Hematopoietic multipotent progenitor cell treated with erythropoietin and hydrocortisone succinate and interleukin-3 and kit ligand, for 6 days (in vitro differentiated cells): ENCODE data around the gene FANCC.

Experiments used
- DNase-seq: peaks from one replicate; pipeline ENCODE4 v3.0.0-alpha.2; 2015

FANCC gene

GRCh38 chr9:95058121-95058785 is 259.3 kb downstream of the FANCC start:
- no peak for DNase-seq

- DNase-seq = peak; percentile 32
These were observed 260.4 kb downstream of the FANCC start for GRCh38 chr9:95057101-95057500.

GRCh38 chr9:95055851-95056551 is 261.5 kb downstream of the FANCC start:
- DNase-seq = no peak

GRCh38 chr9:95055334-95055850 is 262.1 kb downstream of the FANCC start:
- no peak for DNase-seq

GRCh38 chr9:95053611-95054570 is 263.6 kb downstream of the FANCC start:
- DNase-seq = no peak

- DNase-seq = no peak
These were observed 267.7 kb downstream of the FANCC start for GRCh38 chr9:95049761-95050160.
